HG03095 (cell line): ENCODE results near the gene SIKE1.
"Not testable (repeated sequence)": the region's sequence is repeated elsewhere in the genome, so short reads cannot be mapped to it uniquely, and the experiment has no call there.

Source experiments
- ATAC-seq: cut with Tn5 transposase; IDR thresholded peaks from one replicate; pipeline ENCODE4 v1.9.1; 2021; ENCODE audit warnings: moderate library complexity; ENCODE audit not compliant: unreplicated experiment

SIKE1 gene

GRCh38 chr1:114756009-114756892 lies 24.2 kb downstream of the SIKE1 start:
- peak; percentile 52 for ATAC-seq

- ATAC-seq = no peak
These were observed 25.2 kb downstream of the SIKE1 start for GRCh38 chr1:114755006-114755931.

GRCh38 chr1:114753702-114754101 lies 26.8 kb downstream of the SIKE1 start:
- not testable (repeated sequence) for ATAC-seq

- ATAC-seq = no peak
These were observed 27.3 kb downstream of the SIKE1 start for GRCh38 chr1:114753143-114753542.

GRCh38 chr1:114750780-114751179 lies 29.7 kb downstream of the SIKE1 start:
- ATAC-seq = no peak

DNA sequence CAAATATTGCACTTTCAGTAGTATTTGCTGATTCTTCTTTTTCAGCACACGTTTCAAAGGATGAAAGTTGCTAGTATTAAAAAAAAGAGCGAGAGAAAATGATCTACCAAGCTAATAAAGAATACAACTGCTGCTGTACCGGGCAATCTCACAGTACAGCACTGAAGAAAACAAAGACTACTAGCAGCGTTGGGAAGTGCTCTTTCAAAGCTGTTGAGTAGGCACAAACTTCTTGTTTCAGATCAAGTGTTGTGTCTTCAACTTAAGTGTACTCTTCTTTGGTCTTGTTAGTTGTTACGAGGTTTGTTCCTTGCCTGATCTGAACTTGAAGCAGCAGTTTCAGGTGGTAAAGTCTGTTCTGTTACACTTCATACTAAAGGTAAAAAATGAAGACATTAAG lies 30.6 kb downstream of the SIKE1 start:
- ATAC-seq = no peak

GRCh38 chr1:114746450-114747121 lies 33.9 kb downstream of the SIKE1 start:
- ATAC-seq = no peak

- ATAC-seq = no peak
These were observed 35.2 kb downstream of the SIKE1 start for GRCh38 chr1:114745291-114745690.

DNA sequence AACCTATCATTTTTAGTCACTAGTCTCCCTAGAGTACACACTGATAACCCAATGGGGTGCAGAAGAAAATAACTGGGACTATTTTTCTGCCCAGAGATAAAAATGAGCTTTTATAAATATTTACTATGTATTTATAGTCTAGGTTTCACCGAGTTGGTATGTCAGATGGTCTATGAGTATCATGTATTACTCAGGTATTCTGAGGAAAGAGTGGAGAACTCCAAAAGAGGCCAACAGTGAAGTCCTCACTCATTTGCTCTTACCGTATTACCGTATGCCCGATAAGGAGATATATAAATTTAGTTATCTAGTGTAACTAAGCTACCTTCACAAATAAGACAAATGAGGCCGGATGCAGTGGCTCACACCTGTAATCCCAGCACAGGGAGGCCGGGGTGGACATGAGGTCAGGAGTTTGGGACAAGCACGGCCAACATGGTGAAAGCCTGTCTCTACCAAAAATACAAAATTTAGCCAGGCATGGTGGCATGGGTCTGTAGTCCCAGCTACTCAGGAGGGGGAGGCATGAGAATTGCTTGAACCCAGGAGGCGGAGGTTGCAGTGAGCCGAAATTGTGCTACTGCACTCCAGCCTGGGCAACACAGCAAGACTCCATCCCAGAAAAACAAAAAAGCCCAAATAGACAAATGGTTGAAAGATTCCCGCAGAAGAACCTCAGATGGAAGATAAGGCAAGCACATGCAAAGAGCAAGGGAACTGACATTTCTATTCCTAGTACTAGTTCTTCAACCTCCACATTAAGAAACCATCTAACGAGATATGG lies 38.3 kb downstream of the SIKE1 start:
- ATAC-seq = no peak

DNA sequence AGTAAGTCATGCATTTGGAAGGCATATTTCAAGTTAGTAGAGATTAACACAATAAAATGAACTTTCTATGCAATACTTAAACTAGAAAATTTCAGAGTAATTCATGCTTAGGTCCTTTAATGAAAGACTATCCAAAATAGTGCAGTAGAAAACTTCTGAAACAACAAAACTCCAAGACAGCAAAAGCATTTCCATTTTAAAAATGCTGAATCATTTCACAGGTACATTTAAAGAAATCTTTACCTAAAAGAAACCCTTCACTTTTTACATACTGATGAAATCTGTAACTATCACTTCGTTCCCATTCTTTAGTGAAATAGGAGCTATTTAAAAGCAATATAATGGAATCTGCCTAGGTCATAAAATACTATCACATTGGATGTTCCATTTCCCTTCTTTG lies 40.2 kb downstream of the SIKE1 start:
- no peak for ATAC-seq

GRCh38 chr1:114737314-114737849 lies 43.1 kb downstream of the SIKE1 start:
- ATAC-seq = no peak

DNA sequence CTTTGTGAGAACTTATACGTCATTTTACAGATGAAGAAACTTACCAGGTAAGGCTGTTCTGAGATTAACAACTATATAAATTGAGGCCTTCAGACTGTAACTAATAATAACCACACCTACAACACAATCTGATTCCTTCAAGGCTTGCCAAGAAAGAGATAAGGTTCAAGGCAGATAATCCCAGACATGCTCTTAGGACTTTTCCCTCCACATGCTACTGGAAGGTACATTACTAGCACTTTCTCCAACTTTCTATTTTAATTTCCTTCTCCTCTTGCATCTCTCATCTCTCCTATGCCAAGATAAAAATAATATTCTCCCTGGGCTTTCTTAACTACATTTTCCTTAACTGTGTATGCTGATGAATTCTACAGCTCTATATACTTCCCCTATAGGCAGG lies 45.0 kb downstream of the SIKE1 start:
- no peak for ATAC-seq

DNA sequence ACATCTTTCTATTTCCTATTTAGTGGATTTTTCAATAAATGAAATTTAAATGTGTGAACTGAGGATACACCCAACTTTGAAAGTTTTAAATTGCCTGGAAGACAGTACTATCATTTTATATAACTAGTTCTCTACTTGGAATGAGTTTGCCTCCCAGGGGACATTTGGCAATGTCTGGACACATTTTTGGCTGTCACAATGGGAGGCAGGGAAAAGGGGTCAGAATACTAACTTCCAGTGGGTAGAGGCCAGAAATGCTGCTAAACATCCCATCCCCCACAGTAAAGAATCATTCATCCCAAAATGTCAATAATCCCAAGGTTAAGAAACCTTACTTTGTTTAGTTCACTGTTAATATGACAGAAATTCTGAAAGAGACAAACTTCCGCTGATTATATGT lies 50.7 kb downstream of the SIKE1 start:
- no peak for ATAC-seq

- ATAC-seq = no peak
These were observed 51.9 kb downstream of the SIKE1 start for GRCh38 chr1:114728553-114728952.

- ATAC-seq = no peak
These were observed 55.3 kb downstream of the SIKE1 start for GRCh38 chr1:114725230-114725629.

GRCh38 chr1:114723915-114724314 lies 56.6 kb downstream of the SIKE1 start:
- no peak for ATAC-seq

GRCh38 chr1:114723457-114723856 lies 57.0 kb downstream of the SIKE1 start:
- no peak for ATAC-seq

GRCh38 chr1:114720492-114720891 lies 60.0 kb downstream of the SIKE1 start:
- ATAC-seq = no peak
